HG03432 (cell line): Measurements from ENCODE around the gene FLT4.

Experiments used
- ATAC-seq: cut with Tn5 transposase; IDR thresholded peaks from one replicate; pipeline ENCODE4 v1.9.1; 2021; ENCODE audit warnings: mild to moderate bottlenecking, moderate library complexity; ENCODE audit not compliant: unreplicated experiment

FLT4 gene

GRCh38 chr5:180609386-180609785, 40.0 kb downstream of the FLT4 start:
- ATAC-seq = no peak

DNA sequence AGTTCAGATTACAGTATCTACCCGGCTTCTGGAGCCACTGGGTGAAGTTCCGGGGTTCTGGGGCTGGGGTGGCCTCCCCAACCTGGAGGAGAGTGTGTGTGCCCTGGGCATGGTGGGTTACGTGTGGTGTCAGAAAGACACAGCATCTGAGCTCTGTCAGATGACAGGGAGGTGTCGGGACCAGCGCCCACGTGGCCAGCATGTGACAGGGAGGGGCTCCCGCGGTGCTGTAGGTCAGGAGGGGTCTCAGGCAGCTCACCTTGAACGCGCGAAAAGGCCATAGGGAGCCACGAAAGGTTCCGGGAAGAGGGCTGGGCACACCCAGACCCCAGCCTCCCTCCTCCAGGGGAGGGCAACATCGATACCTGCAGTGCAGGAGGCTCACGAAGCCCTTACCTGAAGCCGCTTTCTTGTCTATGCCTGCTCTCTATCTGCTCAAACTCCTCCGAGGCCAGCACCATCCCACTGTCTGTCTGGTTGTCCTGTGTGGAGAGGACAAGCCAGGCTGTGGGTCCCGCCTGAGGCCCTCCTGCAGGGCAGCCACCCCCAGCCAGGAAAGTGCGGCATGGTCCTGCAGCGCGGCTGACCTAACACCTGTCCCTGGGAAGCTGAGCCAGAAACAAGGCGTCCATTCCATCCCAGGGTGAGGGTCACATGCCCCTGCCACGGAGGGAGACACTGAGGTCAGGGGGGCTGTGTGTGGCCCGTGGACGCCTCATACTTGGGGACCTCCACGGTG, 40.7 kb downstream of the FLT4 start:
- no peak for ATAC-seq

DNA sequence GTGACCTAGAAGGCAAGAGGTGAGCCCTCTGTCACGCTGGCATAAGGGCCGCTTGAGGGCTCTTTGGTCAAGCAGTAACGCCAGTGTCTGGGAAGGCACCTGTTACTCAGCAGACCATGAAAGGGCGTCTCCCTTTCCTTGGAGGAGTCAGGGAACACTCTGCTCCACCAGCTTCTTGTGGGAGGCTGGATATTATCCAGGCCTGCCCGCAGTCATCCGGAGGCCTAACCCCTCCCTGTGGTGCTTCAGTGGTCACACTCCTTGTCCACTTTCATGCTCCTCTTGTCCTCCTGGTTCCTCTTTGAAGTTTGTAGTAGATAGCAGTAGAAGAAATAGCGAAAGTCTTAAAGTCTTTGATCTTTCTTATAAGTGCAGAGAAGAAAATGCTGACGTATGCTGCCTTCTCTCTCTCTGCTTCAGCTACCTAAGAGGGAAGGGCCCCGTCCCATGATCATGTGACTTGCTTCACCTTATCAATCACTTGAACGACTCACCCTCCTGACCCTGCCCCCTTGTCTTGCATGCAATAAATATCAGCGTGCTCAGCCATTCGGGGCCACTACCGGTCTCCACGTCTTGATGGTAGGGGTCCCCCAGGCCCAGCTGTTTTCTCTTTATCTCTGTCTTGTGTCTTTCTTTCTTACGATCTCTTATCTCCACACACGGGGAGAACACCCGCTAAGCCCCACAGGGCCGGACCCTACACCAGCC, 41.4 kb downstream of the FLT4 start:
- no peak for ATAC-seq

- no peak for ATAC-seq
Measured at GRCh38 chr5:180606215-180606785, 43.1 kb downstream of the FLT4 start.

- ATAC-seq = no peak
Measured at GRCh38 chr5:180605554-180606214, 43.7 kb downstream of the FLT4 start.

DNA sequence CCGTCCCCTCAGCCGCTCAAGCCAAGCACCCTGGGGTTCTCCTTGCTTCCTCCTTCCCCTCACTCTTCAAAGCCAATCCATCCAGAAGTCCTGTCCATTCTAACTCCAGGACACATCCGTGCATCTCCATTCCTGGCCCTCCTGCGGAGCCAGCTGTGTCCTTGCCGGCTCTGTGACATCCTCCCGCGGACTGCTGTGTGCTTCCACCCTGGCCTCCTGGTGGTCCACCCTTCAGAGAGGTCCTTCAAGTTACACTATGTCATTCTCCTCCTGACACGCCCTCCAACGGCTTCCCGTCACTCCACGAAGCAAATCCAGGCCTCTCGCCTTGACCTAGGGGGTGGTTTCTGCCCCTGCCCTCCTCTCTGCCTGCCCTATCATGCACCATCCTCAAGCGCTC, 45.1 kb downstream of the FLT4 start:
- no peak for ATAC-seq

DNA sequence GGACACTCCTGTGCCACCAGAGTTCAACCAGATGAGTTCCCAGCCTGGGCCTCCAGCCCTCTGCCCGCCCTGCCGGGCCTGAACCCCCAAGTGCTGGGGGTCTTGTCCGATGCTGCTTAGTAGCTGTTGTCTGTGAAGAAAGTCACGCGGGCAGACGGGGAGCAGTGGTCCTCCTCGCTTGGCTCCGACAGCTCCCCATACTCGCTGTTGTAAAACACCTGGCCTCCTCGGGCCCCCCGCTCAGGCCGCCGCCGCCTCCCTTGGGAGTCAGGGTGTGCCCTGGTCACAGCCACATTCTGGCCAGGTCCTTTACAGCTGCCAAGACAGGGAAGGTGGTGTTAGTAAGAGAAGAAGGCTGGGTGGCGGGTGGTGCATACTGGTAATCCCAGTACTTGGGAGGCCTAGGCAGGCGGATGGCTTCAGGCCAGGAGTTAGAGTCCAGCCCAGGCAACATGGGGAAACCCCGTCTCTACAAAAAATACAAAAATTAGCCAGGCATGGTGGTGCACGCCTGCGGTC, 46.3 kb downstream of the FLT4 start:
- no peak for ATAC-seq

DNA sequence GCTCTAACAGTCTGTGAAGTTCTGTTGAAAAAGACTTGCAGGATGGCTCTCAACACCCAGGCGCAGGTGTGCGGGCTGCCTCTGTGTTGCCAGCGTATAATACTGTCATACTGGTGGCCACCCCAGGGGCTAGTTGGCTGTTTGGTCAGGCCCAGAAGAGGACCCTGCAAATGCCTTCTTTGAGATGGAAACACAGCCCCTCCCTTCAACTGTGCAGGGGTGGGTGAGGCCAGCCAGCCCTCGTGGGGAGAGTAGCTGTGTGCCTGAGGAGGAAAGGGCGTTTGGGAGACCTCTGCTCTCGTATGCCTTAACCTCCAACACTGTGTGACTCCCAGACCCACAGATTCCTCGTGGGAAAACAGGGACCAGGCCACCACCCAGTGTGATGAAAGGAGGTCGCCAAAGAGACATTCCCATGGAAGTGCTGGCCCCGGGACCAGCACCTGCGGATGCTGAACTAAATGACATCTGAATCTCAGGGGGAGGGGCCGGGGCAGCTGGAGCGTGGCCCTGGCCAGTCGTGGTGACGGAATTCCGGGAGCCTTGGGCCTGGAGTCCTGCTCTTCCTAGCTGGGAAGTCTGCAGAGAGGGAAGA, 46.8 kb downstream of the FLT4 start:
- ATAC-seq = no peak

GRCh38 chr5:180601591-180602480, 47.6 kb downstream of the FLT4 start:
- ATAC-seq = no peak

GRCh38 chr5:180600554-180601041, 48.8 kb downstream of the FLT4 start:
- ATAC-seq = no peak

DNA sequence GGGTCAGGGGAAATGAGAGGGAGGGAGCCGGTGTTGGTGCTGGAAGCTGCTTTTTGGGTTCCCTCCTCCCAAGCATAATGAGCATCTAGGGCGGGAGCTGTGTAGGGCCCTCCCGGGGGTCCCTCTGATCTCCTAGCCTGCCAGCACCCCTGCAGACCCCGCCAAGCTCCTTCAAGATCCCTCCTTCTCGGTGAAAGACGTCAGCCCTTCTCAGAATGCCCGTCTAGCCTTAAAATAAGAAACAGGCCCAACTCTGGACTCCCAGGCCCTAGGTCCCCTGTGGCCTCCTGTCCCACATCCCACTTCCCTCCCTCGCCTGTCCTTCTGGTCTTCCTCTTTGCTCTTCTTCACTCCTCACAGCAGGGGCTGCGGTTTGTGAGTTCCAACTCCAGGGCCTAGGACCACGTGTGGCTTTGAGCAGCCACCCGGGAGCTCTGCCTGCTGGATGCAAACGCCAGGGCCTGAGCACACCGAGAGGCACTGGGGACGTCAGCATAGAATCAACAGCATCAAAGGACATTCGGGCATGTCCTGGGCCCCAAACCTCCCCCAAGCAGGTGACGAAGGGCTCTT, 49.3 kb downstream of the FLT4 start:
- no peak for ATAC-seq

DNA sequence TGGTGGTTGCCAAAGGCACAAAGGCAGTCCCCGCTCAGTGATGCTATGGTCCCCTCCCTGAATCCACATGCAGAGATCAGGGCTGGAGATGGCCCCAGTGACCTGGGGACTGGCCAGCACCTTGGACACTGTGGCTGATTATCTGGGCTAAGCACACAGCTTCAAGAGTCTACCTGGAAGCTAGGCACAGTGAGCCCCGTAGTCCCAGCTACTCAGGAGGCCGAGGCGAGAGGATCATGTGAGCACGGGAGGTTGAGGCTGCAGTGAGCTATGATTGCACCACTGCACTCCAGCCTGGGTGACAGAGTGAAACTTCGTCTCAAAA, 49.8 kb downstream of the FLT4 start:
- no peak for ATAC-seq

DNA sequence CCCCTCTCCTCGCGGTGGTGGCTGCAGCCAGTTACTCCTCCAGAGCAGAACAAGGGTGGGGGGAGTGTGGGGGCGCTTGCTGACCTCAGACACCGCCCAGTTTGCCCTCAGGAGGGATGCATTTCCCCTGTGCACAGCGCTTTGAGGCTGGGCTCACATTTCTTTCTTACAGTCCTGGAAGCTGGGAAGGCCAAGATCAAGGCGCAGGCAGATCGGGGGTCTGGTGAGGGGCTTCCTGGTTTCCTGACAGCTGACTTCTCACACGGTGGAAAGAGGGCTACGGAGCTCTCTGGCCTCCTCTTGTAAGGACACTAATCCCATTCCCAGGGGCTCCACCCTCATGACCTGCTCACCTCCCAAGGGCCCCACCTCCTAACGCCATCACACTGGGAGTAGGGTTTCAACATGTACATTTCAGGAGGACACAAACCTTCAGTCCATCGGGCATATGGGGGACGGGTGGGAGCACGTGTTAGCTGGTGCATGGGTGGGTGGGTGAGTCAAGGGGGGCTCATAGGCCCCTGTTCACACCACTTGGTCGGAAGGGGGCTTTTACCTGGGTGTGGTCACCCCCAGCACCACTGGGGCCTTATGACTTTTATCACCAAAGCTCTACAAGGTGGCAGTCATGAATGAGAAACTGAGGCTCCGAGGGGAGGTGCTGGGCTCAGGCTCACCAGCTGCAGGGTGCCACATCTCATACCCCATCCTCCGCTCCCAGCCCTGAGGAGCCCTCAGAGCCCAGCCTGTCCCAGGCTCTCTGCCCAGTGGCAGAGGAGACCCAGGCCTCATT, 50.4 kb downstream of the FLT4 start:
- no peak for ATAC-seq

GRCh38 chr5:180598316-180598701, 51.1 kb downstream of the FLT4 start:
- ATAC-seq = no peak

DNA sequence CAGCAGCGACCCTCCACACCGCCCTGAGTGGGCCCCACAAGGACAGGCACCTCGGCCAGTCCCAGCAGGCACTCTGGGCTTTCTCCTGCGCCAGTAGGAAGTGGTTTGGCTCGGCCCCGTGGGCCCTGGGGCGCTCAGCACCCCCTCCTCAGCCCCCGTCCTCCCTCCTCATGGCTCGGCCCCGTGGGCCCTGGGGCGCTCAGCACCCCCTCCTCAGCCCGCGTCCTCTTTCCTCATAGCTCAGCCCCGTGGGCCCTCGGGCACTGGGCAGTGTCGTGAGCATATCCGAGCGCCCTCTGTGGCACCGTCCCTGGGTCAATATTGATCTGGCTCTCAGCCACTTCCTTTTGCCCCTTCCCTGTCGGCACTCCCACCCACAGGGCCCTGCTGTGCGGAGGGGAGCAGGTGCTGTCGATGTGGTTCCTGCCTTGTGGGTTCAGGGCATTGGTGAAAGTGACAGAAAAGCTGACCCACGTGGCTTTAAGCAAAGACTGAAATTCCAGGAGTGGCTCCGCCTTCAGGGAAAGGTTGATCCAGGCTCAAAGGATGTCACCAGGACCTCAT, 52.6 kb downstream of the FLT4 start:
- ATAC-seq = no peak

- no peak for ATAC-seq
Measured at GRCh38 chr5:180596115-180596667, 53.2 kb downstream of the FLT4 start.

GRCh38 chr5:180595381-180596114, 53.9 kb downstream of the FLT4 start:
- ATAC-seq = no peak

GRCh38 chr5:180595046-180595379, 54.4 kb downstream of the FLT4 start:
- ATAC-seq = no peak
